ENCODE results near the gene MROH2A. TPM values are rescaled to one million over a fixed set of nuclear protein-coding genes. Genes with fewer than 3 reads are reported as not detected.

The MROH2A gene
- total RNA-seq, 1 experiment from 2014 or later = not detected

DNA sequence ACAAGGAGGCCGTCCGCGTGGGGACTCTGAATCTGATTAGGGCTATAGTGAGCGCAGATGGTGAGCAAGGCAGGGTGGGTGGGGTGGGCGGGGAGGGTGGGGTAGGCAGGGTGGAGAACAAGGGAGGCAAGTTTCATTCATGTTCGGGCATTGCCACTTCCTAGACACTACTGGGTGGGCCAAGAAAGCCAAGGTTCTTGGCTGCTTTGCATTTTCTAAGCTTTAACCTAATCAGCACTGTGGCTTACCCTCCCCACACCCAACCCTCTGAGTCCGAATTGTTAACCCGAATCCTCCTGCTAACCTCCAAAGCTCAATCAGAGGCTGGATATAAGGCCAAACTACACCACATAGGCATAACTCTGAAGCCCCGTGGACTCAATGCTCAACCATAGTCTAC, 18.1 kb downstream of the MROH2A start:
- H3K27me3 ChIP-seq (ENCODE audit: insufficient read depth, low read length) = no peaks in the 10 kb centered on the region
- RAD21 ChIA-PET (ENCODE audit: low non-redundant PET in 1 of 2, low total read pairs in 2 of 2, uncharacterized antibody in 2 of 2, unreplicated experiment in 2 of 2) = no interaction called here
- intact Hi-C loops (cut with micrococcal nuclease) = no loop called here
- H3K79me2 ChIP-seq (ENCODE audit: insufficient read depth, low read length) = no peaks in the 10 kb centered on the region
- DNase-seq (ENCODE audit: low read depth, low spot score) (no peak), ATAC-seq (no peak)
- H4K20me1 ChIP-seq (ENCODE audit: insufficient read depth) = no peaks in the 10 kb centered on the region
- POLR2A ChIA-PET = no interaction called here
- no peak overlapping the region for H2AFZ ChIP-seq (ENCODE audit: low read depth, low read length, poor library complexity, severe bottlenecking)
- TF ChIP-seq, protein P1, sequence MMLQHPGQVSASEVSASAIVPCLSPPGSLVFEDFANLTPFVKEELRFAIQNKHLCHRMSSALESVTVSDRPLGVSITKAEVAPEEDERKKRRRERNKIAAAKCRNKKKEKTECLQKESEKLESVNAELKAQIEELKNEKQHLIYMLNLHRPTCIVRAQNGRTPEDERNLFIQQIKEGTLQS (IDR thresholded peaks at IDR 0.05) = no peak
- TF ChIP-seq, protein P2, sequence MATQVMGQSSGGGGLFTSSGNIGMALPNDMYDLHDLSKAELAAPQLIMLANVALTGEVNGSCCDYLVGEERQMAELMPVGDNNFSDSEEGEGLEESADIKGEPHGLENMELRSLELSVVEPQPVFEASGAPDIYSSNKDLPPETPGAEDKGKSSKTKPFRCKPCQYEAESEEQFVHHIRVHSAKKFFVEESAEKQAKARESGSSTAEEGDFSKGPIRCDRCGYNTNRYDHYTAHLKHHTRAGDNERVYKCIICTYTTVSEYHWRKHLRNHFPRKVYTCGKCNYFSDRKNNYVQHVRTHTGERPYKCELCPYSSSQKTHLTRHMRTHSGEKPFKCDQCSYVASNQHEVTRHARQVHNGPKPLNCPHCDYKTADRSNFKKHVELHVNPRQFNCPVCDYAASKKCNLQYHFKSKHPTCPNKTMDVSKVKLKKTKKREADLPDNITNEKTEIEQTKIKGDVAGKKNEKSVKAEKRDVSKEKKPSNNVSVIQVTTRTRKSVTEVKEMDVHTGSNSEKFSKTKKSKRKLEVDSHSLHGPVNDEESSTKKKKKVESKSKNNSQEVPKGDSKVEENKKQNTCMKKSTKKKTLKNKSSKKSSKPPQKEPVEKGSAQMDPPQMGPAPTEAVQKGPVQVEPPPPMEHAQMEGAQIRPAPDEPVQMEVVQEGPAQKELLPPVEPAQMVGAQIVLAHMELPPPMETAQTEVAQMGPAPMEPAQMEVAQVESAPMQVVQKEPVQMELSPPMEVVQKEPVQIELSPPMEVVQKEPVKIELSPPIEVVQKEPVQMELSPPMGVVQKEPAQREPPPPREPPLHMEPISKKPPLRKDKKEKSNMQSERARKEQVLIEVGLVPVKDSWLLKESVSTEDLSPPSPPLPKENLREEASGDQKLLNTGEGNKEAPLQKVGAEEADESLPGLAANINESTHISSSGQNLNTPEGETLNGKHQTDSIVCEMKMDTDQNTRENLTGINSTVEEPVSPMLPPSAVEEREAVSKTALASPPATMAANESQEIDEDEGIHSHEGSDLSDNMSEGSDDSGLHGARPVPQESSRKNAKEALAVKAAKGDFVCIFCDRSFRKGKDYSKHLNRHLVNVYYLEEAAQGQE (IDR thresholded peaks at IDR 0.05; ENCODE audit: low read depth) = no peak
- no peak for TF ChIP-seq POLR2AphosphoS5 (IDR thresholded peaks at IDR 0.05; ENCODE audit: low read depth, low read length)
- TF ChIP-seq FOSL1 (IDR thresholded peaks at IDR 0.05; ENCODE audit: low read depth) = no peak
- TF ChIP-seq EZH2 (IDR thresholded peaks at IDR 0.05) = no peak
- TF ChIP-seq SIN3A (IDR thresholded peaks at IDR 0.05; ENCODE audit: low read depth) = no peak
- no peak for TF ChIP-seq RAD21 (IDR thresholded peaks at IDR 0.05; ENCODE audit: low read depth)
- no peak for TF ChIP-seq EZH2phosphoT487 (IDR thresholded peaks at IDR 0.05; ENCODE audit: borderline replicate concordance)
- no peak overlapping the region for H3K4me2 ChIP-seq (ENCODE audit: low read length)
- no peak overlapping the region for H3K4me3 ChIP-seq (replicated peaks in 1 of 2; ENCODE audit: low read depth in 1 of 2, low read length in 2 of 2)
- H3K36me3 ChIP-seq (ENCODE audit: control insufficient read depth in 1 of 2, insufficient read depth in 2 of 2, low read length in 2 of 2) = no peaks in the 10 kb centered on the region
- no peaks in the 10 kb centered on the region for H3K9me2 ChIP-seq (ENCODE audit: insufficient read depth)
- H3K9me3 ChIP-seq (ENCODE audit: control insufficient read depth in 1 of 2, insufficient read depth in 1 of 2, low read depth in 1 of 2, low read length in 2 of 2) = no peaks in the 10 kb centered on the region
- H3K27ac ChIP-seq (ENCODE audit: low read depth, low read length) = no peak overlapping the region
- H3K9ac ChIP-seq (ENCODE audit: low read length) = no peak overlapping the region
- H3K4me1 ChIP-seq (ENCODE audit: control insufficient read depth in 1 of 2, insufficient read depth in 2 of 2, low read length in 2 of 2) = peaks cover 2 to 4% of the 10 kb centered on the region in 2 experiments; a peak in 3 of 4 replicates
- CTCF ChIA-PET = no interaction called here
- no TSS peak for BruUV-seq (replicated peaks)

Measured in HCT116 (cell line).